HepG2 (cell line): ENCODE data around the gene CMKLR1. TPM values are rescaled to one million over a fixed set of nuclear protein-coding genes. Genes with fewer than 3 reads are reported as not detected.

Source experiments
- ATF7-NPFF ChIP-seq: sonication (generic); formaldehyde crosslinking; IDR thresholded peaks from 2 replicates; pipeline ENCODE4 v1.8.1; 2023; ENCODE audit warnings: mild to moderate bottlenecking, low read depth, missing genetic modification reagents, moderate library complexity
- ELF1 ChIP-seq: sonication (generic); formaldehyde crosslinking; IDR thresholded peaks from 2 replicates; pipeline ENCODE4 v1.4.0; 2020; ENCODE audit warnings: missing genetic modification reagents
- ETV5 ChIP-seq: IDR thresholded peaks from 2 replicates; pipeline ENCODE4 v1.6.1; 2018; ENCODE audit warnings: missing biosample characterization, missing genetic modification reagents, inconsistent platforms, borderline replicate concordance
- MEIS2 ChIP-seq: sonication (generic); formaldehyde crosslinking; IDR thresholded peaks from 2 replicates; pipeline ENCODE4 v1.9.0; 2021; ENCODE audit warnings: mild to moderate bottlenecking, missing genetic modification reagents
- NFKB2 ChIP-seq: sonication (generic); formaldehyde crosslinking; IDR thresholded peaks from 2 replicates; pipeline ENCODE4 v1.4.0; 2020; ENCODE audit warnings: missing genetic modification reagents, borderline replicate concordance
- TBP ChIP-seq: sonication (generic); formaldehyde crosslinking; IDR thresholded peaks from 2 replicates; pipeline ENCODE4 v1.5.0; 2020; ENCODE audit warnings: missing genetic modification reagents
- TMF1 ChIP-seq: sonication (generic); formaldehyde crosslinking; IDR thresholded peaks from 2 replicates; pipeline ENCODE4 v1.8.1; 2022; ENCODE audit warnings: low read depth, missing genetic modification reagents
- YY1 ChIP-seq: IDR thresholded peaks from 2 replicates; pipeline ENCODE4 v1.6.1; 2011; ENCODE audit warnings: low read length, low read depth, moderate library complexity, mild to moderate bottlenecking; ENCODE audit not compliant: insufficient read depth, insufficient replicate concordance
- ZC3H13 ChIP-seq: sonication (generic); formaldehyde crosslinking; IDR thresholded peaks from 2 replicates; pipeline ENCODE4 v1.8.1; 2023; ENCODE audit warnings: mild to moderate bottlenecking, missing genetic modification reagents, moderate library complexity
- ZNF232 ChIP-seq: sonication (generic); formaldehyde crosslinking; IDR thresholded peaks from 2 replicates; pipeline ENCODE4 v1.4.0; 2020; ENCODE audit warnings: missing genetic modification reagents, borderline replicate concordance
- ZNF24 ChIP-seq: fragments of 450-650 bp; IDR thresholded peaks from 2 replicates; pipeline ENCODE4 v1.6.1; 2017; ENCODE audit warnings: antibody characterized with exemption, mild to moderate bottlenecking
- ZNF552 ChIP-seq: sonication (generic); formaldehyde crosslinking; IDR thresholded peaks from 2 replicates; pipeline ENCODE4 v1.9.0; 2022; ENCODE audit warnings: missing genetic modification reagents, mild to moderate bottlenecking, borderline replicate concordance
- ZNF558 ChIP-seq: sonication (generic); formaldehyde crosslinking; IDR thresholded peaks from 2 replicates; pipeline ENCODE4 v1.9.0; 2022; ENCODE audit warnings: mild to moderate bottlenecking, missing genetic modification reagents, borderline replicate concordance
- polyA plus RNA-seq, 8 experiments: library from polyadenylated mRNA; depleted of rRNA in 3 of 8; stranded (reverse) in 7 of 8; unstranded in 1 of 8; fragments of >200 nt; fragmentation: Illumina TruSeq in 4 of 8; extraction: Trizol in 4 of 8; gene quantifications; 2 replicates each; pipeline versions ENCODE4 v1.2.1 to v1.2.3, GENCODE V29; 2011 to 2016; ENCODE audit warnings: low read depth in 4 of 8, missing spikeins in 1 of 8, mixed read lengths in 1 of 8; ENCODE audit not compliant: insufficient read depth in 1 of 8
- total RNA-seq, 5 experiments: library from RNA; depleted of rRNA; stranded (reverse); fragments of >200 nt; fragmentation: Illumina TruSeq; extraction: Trizol; gene quantifications; 2 replicates each; pipeline ENCODE4 v1.2.3, GENCODE V29; 2016; ENCODE audit warnings: low read depth in 1 of 5
- TF ChIP-seq, protein P1 (sequence below): sonication (generic); formaldehyde crosslinking; IDR thresholded peaks from 2 replicates; pipeline ENCODE4 v1.4.0; 2020; ENCODE audit warnings: missing genetic modification reagents, borderline replicate concordance
- TF ChIP-seq, protein P2 (sequence below): sonication (generic); formaldehyde crosslinking; IDR thresholded peaks from 2 replicates; pipeline ENCODE4 v1.4.0; 2020; ENCODE audit warnings: missing genetic modification reagents
- TF ChIP-seq, protein P3 (sequence below): IDR thresholded peaks from 2 replicates; pipeline ENCODE4 v1.6.1; 2016
- TF ChIP-seq, protein P4 (sequence below): IDR thresholded peaks from 2 replicates; pipeline ENCODE4 v1.4.0; 2020; ENCODE audit warnings: mild to moderate bottlenecking, missing genetic modification reagents
- TF ChIP-seq, protein P5 (sequence below): sonication (generic); formaldehyde crosslinking; IDR thresholded peaks from 2 replicates; pipeline ENCODE4 v1.4.0; 2020; ENCODE audit warnings: mild to moderate bottlenecking, missing genetic modification reagents

CMKLR1 gene
- total and polyA plus RNA-seq, 2 of the 13 experiments (the other 11 are each of a cell fraction or from before 2014, with no cell fraction given): not detected

DNA sequence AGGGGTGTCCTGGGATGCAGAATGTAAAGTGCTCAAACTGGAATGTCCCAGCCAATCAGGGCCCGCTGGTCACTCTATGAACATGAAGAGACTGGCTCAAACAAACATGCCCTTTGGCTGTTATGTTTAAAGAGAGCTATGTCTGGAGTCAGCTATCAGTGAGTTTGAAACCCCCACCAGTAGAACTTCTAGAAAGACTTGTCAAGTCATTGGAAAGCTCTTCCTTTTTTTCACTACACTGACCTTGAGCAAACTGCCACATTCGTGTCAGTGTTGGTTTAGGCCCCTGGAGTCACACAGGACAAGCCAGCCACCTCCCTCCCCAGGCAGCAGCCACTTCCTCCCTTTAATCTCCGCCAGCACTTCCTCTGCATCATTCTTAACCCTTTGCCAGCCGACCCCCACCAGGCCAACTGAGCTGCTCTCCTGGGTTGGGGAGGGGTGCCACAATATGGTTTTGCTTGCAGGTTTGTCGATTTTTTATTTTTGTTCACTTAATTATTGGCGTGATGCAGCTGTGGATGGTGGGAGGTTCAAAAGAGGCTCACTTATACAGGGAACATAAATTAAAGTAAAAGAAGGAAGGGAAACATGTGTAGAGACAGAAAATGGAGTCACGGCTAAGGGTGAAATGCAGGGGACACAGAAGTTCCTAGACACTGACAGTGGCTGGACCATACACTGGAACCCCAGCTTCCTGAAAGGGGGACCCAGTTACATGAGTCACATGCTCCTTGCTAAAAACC is 25.3 kb downstream of the CMKLR1 start (continued):
- TF ChIP-seq, protein P1, sequence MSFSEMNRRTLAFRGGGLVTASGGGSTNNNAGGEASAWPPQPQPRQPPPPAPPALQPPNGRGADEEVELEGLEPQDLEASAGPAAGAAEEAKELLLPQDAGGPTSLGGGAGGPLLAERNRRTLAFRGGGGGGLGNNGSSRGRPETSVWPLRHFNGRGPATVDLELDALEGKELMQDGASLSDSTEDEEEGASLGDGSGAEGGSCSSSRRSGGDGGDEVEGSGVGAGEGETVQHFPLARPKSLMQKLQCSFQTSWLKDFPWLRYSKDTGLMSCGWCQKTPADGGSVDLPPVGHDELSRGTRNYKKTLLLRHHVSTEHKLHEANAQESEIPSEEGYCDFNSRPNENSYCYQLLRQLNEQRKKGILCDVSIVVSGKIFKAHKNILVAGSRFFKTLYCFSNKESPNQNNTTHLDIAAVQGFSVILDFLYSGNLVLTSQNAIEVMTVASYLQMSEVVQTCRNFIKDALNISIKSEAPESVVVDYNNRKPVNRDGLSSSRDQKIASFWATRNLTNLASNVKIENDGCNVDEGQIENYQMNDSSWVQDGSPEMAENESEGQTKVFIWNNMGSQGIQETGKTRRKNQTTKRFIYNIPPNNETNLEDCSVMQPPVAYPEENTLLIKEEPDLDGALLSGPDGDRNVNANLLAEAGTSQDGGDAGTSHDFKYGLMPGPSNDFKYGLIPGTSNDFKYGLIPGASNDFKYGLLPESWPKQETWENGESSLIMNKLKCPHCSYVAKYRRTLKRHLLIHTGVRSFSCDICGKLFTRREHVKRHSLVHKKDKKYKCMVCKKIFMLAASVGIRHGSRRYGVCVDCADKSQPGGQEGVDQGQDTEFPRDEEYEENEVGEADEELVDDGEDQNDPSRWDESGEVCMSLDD (CRISPR knock-in tag): peak; percentile 74; the same call in 1 of the 2 replicates
- no peak for TF ChIP-seq YY1
- TF ChIP-seq, protein P2, sequence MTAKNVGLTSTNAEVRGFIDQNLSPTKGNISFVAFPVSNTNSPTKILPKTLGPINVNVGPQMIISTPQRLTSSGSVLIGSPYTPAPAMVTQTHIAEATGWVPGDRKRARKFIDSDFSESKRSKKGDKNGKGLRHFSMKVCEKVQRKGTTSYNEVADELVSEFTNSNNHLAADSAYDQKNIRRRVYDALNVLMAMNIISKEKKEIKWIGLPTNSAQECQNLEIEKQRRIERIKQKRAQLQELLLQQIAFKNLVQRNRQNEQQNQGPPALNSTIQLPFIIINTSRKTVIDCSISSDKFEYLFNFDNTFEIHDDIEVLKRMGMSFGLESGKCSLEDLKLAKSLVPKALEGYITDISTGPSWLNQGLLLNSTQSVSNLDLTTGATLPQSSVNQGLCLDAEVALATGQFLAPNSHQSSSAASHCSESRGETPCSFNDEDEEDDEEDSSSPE: 0 out of 2 replicates have a peak, but pooled peaks have one; percentile 8
- TF ChIP-seq ZNF232 (CRISPR knock-in tag): no peak
- TF ChIP-seq, protein P3, sequence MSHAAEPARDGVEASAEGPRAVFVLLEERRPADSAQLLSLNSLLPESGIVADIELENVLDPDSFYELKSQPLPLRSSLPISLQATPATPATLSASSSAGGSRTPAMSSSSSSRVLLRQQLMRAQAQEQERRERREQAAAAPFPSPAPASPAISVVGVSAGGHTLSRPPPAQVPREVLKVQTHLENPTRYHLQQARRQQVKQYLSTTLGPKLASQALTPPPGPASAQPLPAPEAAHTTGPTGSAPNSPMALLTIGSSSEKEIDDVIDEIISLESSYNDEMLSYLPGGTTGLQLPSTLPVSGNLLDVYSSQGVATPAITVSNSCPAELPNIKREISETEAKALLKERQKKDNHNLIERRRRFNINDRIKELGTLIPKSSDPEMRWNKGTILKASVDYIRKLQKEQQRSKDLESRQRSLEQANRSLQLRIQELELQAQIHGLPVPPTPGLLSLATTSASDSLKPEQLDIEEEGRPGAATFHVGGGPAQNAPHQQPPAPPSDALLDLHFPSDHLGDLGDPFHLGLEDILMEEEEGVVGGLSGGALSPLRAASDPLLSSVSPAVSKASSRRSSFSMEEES (CRISPR knock-in tag): peak; percentile 22; the same call in 1 of the 2 replicates
- TF ChIP-seq MEIS2 (CRISPR knock-in tag): peak; percentile 88
- TF ChIP-seq ZNF24: no peak
- TF ChIP-seq ATF7-NPFF (CRISPR knock-in tag): no peak
- TF ChIP-seq, protein P4, sequence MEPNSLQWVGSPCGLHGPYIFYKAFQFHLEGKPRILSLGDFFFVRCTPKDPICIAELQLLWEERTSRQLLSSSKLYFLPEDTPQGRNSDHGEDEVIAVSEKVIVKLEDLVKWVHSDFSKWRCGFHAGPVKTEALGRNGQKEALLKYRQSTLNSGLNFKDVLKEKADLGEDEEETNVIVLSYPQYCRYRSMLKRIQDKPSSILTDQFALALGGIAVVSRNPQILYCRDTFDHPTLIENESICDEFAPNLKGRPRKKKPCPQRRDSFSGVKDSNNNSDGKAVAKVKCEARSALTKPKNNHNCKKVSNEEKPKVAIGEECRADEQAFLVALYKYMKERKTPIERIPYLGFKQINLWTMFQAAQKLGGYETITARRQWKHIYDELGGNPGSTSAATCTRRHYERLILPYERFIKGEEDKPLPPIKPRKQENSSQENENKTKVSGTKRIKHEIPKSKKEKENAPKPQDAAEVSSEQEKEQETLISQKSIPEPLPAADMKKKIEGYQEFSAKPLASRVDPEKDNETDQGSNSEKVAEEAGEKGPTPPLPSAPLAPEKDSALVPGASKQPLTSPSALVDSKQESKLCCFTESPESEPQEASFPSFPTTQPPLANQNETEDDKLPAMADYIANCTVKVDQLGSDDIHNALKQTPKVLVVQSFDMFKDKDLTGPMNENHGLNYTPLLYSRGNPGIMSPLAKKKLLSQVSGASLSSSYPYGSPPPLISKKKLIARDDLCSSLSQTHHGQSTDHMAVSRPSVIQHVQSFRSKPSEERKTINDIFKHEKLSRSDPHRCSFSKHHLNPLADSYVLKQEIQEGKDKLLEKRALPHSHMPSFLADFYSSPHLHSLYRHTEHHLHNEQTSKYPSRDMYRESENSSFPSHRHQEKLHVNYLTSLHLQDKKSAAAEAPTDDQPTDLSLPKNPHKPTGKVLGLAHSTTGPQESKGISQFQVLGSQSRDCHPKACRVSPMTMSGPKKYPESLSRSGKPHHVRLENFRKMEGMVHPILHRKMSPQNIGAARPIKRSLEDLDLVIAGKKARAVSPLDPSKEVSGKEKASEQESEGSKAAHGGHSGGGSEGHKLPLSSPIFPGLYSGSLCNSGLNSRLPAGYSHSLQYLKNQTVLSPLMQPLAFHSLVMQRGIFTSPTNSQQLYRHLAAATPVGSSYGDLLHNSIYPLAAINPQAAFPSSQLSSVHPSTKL: peak; percentile 80
- TF ChIP-seq, protein P5, sequence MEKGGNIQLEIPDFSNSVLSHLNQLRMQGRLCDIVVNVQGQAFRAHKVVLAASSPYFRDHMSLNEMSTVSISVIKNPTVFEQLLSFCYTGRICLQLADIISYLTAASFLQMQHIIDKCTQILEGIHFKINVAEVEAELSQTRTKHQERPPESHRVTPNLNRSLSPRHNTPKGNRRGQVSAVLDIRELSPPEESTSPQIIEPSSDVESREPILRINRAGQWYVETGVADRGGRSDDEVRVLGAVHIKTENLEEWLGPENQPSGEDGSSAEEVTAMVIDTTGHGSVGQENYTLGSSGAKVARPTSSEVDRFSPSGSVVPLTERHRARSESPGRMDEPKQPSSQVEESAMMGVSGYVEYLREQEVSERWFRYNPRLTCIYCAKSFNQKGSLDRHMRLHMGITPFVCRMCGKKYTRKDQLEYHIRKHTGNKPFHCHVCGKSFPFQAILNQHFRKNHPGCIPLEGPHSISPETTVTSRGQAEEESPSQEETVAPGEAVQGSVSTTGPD: peak; percentile 72; the same call in 1 of the 2 replicates
- TF ChIP-seq NFKB2 (CRISPR knock-in tag): peak; percentile 53; the same call in 1 of the 2 replicates
- TF ChIP-seq ZNF558 (CRISPR knock-in tag): no peak
- TF ChIP-seq ZNF552 (CRISPR knock-in tag): no peak
- peak; percentile 95 for TF ChIP-seq ETV5 (CRISPR knock-in tag)
- peak; percentile 68 for TF ChIP-seq ELF1 (CRISPR knock-in tag)
- no peak for TF ChIP-seq TBP
- TF ChIP-seq ZC3H13 (CRISPR knock-in tag): no peak
- TF ChIP-seq TMF1: no peak
